ENCODE data around the gene CACNG6.

CACNG6 gene

DNA sequence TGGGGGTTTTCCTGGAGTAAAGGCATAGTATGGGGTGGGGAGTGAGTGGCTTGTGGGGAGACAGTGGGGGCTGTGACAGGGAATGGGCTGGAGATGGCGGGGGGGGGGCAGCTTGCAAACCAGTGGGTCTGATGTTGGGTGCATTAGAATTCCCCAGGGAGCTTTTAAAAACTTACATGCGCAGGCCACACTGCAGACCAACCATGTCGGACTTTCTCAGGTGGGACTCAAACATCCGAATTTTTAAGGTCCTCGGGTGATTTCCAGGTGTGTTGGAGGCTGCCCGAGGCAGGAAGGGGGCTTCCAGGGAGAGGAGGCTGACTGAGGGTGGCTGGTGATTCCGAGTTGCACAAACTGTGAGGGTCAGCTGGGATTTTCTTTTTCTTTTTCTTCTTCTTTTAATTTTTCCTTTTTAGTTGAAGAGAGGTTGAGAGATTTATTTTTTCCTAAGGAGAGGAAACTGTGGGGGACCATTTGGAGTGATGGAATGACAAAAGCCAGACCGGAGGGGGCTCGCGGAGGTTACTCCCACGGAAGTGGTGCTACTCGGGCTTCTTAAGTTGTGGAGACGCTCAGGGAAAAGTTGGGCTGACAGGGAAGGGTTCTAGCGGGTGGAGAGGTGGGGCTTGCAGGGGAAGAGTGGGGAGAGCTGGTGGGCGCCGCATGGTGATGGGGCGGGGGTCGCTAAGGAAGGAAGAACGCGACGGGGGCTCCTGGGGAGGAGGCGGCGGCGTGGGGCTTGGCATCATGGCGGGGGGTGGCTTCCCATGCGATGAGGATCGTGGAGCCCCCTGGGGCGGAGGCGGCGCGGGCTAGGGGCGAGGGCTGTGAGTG is 29.7 kb upstream of the CACNG6 start:
- Histone ChIP-seq H3K4me3 (ENCODE audit: low read depth, low read length) (peak overlapping the region; percentile 36), H3K27ac (no peak overlapping the region), H3K36me3 (replicated peaks) (no peaks in the 10 kb centered on the region), H3K27me3 (replicated peaks) (peaks cover 40% of the 10 kb centered on the region)
- in situ Hi-C loops (cut with HindIII; ENCODE audit: low pct_ligation_motif_present, low sequenced_read_pairs), result no loop called here
- DNase-seq, result no peak
- TF ChIP-seq, protein P1, sequence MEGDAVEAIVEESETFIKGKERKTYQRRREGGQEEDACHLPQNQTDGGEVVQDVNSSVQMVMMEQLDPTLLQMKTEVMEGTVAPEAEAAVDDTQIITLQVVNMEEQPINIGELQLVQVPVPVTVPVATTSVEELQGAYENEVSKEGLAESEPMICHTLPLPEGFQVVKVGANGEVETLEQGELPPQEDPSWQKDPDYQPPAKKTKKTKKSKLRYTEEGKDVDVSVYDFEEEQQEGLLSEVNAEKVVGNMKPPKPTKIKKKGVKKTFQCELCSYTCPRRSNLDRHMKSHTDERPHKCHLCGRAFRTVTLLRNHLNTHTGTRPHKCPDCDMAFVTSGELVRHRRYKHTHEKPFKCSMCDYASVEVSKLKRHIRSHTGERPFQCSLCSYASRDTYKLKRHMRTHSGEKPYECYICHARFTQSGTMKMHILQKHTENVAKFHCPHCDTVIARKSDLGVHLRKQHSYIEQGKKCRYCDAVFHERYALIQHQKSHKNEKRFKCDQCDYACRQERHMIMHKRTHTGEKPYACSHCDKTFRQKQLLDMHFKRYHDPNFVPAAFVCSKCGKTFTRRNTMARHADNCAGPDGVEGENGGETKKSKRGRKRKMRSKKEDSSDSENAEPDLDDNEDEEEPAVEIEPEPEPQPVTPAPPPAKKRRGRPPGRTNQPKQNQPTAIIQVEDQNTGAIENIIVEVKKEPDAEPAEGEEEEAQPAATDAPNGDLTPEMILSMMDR (IDR thresholded peaks at IDR 0.05; ENCODE audit: low read depth, low read length, missing control alignments), result no peak

DNA sequence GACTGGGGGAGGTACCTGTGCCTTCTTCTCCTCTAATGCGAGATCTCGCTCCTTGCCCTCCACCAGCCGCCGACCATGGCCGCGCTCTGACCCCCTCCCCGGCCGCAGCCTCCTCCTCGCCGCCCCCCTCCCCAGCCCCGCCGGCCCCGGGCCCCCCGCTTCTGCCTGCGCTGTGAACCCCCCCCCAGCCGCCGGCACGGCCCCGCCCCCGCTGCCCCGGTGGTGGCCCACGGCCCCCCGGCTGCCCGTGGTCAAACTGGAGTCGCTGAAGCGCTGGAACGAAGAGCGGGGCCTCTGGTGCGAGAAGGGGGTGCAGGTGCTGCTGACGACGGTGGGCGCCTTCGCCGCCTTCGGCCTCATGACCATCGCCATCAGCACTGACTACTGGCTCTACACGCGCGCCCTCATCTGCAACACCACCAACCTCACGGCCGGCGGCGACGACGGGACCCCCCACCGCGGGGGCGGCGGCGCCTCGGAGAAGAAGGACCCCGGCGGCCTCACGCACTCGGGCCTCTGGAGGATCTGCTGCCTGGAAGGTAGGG is 28.5 kb upstream of the CACNG6 start, which contains the start of gene CACNG8:
Gene CACNG8, plus strand, starts transcription at position 51 of the 545 bp plus-strand sequence.
- Histone ChIP-seq H3K27me3 (replicated peaks) (peaks cover 29% of the 10 kb centered on the region), H3K27ac (no peak within 1 kb of the TSS), H3K36me3 (replicated peaks) (no peaks in the 10 kb centered on the region), H3K4me3 (ENCODE audit: low read depth, low read length) (peak within 1 kb of the TSS; percentile 36)
- DNase-seq, result no peak
- in situ Hi-C loops (cut with HindIII; ENCODE audit: low pct_ligation_motif_present, low sequenced_read_pairs), result no loop called here
- TF ChIP-seq, protein P1 (IDR thresholded peaks at IDR 0.05; ENCODE audit: low read depth, low read length, missing control alignments), result no peak

DNA sequence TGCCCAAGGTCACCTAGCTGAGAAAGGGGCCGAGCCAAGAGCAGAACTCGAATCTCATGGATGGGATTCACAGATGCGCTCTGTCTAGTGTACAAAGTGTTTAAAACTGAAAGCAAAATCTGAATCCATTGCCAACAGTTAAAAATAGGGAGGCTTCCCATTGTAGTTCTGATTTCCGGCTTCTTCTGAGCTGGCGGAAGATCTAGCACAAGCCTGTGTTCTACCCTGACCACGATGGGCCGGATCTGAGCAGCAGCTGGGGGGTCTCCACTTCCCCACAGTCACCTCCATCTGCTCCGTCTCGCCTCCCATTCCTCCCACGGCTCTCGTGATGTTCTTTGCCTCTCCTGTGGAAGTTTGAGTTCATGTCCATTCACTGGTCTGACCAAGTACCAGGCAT is 26.3 kb upstream of the CACNG6 start:
- no peak overlapping the region for H3K27ac ChIP-seq
- in situ Hi-C loops (cut with HindIII; ENCODE audit: low pct_ligation_motif_present, low sequenced_read_pairs), result no loop called here
- peaks cover 18% of the 10 kb centered on the region for H3K27me3 ChIP-seq (replicated peaks)
- TF ChIP-seq, protein P1 (IDR thresholded peaks at IDR 0.05; ENCODE audit: low read depth, low read length, missing control alignments), result no peak
- H3K36me3 ChIP-seq (replicated peaks), result no peaks in the 10 kb centered on the region
- no peak for DNase-seq
- no peak overlapping the region for H3K4me3 ChIP-seq (ENCODE audit: low read depth, low read length)

DNA sequence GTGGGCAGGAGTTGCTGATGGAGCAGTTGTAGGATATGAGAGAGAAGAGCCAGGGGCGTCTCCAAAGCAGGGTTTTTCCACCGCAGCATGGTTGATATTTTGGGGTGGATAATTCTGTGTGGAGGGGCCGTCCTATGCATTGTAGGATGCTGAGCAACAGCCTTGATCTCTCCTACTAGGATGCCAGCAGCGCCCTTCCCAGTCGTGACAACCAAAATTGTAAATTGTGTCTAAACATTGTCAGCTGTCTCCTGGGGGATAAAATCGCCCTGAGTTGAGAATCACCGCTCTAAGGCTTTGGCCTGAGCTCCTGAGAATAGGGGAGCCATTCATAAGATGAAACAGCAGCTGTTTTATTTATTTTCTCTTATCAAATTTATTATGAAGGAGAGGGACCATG is 24.5 kb upstream of the CACNG6 start:
- Histone ChIP-seq H3K27ac (no peak overlapping the region), H3K27me3 (replicated peaks) (peaks cover 7% of the 10 kb centered on the region), H3K36me3 (replicated peaks) (no peaks in the 10 kb centered on the region), H3K4me3 (ENCODE audit: low read depth, low read length) (no peak overlapping the region)
- in situ Hi-C loops (cut with HindIII; ENCODE audit: low pct_ligation_motif_present, low sequenced_read_pairs), result no loop called here
- DNase-seq, result no peak
- TF ChIP-seq, protein P1 (IDR thresholded peaks at IDR 0.05; ENCODE audit: low read depth, low read length, missing control alignments), result no peak

DNA sequence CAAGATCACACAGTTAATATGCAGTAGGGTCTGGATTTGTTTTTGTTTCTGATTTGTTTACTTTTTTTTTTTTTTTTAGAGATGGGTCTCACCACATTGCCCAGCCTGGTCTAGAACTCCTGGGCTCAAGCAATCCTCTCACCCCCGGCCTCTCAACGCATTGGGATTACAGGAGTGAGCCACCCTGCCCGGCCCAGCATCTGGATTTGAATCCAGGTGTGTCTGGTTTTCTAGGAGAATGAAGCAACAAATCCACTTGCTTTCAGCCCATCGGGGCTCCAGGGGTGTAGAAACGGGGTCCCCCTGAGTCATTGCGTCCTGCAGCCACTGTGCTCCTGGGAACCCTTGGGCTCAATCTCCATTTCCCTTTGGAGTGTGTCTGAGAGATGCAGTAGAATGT is 22.1 kb upstream of the CACNG6 start:
- Histone ChIP-seq H3K27me3 (replicated peaks) (no peaks in the 10 kb centered on the region), H3K27ac (no peak overlapping the region), H3K36me3 (replicated peaks) (no peaks in the 10 kb centered on the region), H3K4me3 (ENCODE audit: low read depth, low read length) (no peak overlapping the region)
- in situ Hi-C loops (cut with HindIII; ENCODE audit: low pct_ligation_motif_present, low sequenced_read_pairs), result no loop called here
- TF ChIP-seq, protein P1 (IDR thresholded peaks at IDR 0.05; ENCODE audit: low read depth, low read length, missing control alignments), result no peak
- no peak for DNase-seq

Measured in brain microvascular endothelial cell (primary cell).